Measurements from ENCODE around the gene PDZD2. TPM values are rescaled to one million over a fixed set of nuclear protein-coding genes. Genes with fewer than 3 reads are reported as not detected.

The PDZD2 gene
- total RNA-seq, 4 donors from 2014 or later = 10.2 to 15.0 (median 12.2) TPM

DNA sequence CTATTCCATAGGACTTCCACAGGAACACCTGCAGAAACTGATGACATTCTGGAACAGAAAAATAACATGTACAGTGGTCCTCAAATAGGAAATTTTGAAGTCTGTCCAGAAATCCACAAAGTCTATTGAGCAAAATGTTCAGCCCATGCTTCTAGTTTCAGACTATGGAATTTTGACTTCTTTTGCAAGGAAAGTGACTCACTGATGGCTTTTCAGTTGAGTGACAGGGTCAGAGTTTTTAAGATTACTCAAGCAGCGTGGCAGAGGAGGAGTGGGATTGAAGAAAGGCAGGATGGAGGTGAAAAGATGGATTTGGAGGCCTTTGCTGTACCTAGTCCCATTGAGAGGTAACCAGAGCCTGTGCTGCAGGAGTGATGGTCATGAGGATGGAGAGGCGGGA lies 383.7 kb downstream of the PDZD2 start:
- TF ChIP-seq EP300 (IDR thresholded peaks at IDR 0.05) (no peak), POLR2A (IDR thresholded peaks at IDR 0.05; ENCODE audit: low read depth) (no peak), POLR2AphosphoS5 (IDR thresholded peaks at IDR 0.05) (no peak)
- TF ChIP-seq, protein P1, sequence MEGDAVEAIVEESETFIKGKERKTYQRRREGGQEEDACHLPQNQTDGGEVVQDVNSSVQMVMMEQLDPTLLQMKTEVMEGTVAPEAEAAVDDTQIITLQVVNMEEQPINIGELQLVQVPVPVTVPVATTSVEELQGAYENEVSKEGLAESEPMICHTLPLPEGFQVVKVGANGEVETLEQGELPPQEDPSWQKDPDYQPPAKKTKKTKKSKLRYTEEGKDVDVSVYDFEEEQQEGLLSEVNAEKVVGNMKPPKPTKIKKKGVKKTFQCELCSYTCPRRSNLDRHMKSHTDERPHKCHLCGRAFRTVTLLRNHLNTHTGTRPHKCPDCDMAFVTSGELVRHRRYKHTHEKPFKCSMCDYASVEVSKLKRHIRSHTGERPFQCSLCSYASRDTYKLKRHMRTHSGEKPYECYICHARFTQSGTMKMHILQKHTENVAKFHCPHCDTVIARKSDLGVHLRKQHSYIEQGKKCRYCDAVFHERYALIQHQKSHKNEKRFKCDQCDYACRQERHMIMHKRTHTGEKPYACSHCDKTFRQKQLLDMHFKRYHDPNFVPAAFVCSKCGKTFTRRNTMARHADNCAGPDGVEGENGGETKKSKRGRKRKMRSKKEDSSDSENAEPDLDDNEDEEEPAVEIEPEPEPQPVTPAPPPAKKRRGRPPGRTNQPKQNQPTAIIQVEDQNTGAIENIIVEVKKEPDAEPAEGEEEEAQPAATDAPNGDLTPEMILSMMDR (IDR thresholded peaks at IDR 0.05) = no peak
- H3K4me3 ChIP-seq = no peak overlapping the region
- no peak for DNase-seq (ENCODE audit: extremely low spot score)
- H3K9me3 ChIP-seq = no peaks in the 10 kb centered on the region
- 97% methylated on average over 2 of the region's 2 CpGs for WGBS
- H3K36me3 ChIP-seq = no peaks in the 10 kb centered on the region
- no peaks in the 10 kb centered on the region for H3K27me3 ChIP-seq
- no peak overlapping the region for H3K27ac ChIP-seq (replicated peaks in 1 of 4)
- intact Hi-C loops (cut with DNase I) = no loop called here
- peaks cover 20 to 35% (median 25%) of the 10 kb centered on the region in 4 donors for H3K4me1 ChIP-seq

DNA sequence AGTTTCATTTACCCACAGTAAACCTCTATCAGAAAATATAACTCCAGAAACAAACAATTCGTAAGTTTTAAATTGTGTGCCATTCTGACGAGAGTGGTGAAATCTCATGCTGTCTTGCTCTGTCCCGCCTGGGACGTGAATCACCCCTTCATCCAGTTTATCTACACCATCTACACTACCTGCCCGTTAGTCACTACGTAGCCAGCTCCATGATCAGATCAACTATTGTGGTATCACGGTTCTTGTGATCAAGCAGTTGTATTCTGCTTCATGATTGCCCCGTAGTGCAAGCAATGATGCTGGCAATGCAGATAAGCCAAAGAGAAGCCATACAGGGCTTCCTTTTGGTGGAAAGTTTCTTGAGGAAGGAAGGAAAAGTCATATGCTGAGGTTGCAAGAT lies 384.9 kb downstream of the PDZD2 start:
- no peak overlapping the region for H3K27ac ChIP-seq (replicated peaks in 1 of 4)
- no peak overlapping the region for H3K4me3 ChIP-seq
- no peak for DNase-seq (ENCODE audit: extremely low spot score)
- intact Hi-C loops (cut with DNase I) = no loop called here
- 90% methylated on average over 8 of the region's 8 CpGs for WGBS
- TF ChIP-seq POLR2AphosphoS5 (IDR thresholded peaks at IDR 0.05) = no peak
- no peaks in the 10 kb centered on the region for H3K36me3 ChIP-seq
- no peaks in the 10 kb centered on the region for H3K9me3 ChIP-seq
- H3K4me1 ChIP-seq = peaks cover 23 to 34% (median 26%) of the 10 kb centered on the region in 4 donors
- H3K27me3 ChIP-seq = no peaks in the 10 kb centered on the region

- intact Hi-C loops (cut with DNase I) = loop anchor here (5.0 kb wide), 1 partner anchor 87 kb away; no protein-coding TSS in a partner anchor
- peaks cover 32 to 42% (median 35%) of the 10 kb centered on the region in 4 donors for H3K4me1 ChIP-seq
- no peaks in the 10 kb centered on the region for H3K27me3 ChIP-seq
- DNase-seq (ENCODE audit: extremely low spot score) = no peak
- no peak overlapping the region for H3K27ac ChIP-seq (replicated peaks in 1 of 4)
- H3K9me3 ChIP-seq = no peaks in the 10 kb centered on the region
- H3K4me3 ChIP-seq = no peak overlapping the region
- WGBS = 94% methylated on average over 2 of the region's 2 CpGs
- no peak for TF ChIP-seq POLR2A (IDR thresholded peaks at IDR 0.05; ENCODE audit: low read depth)
- TF ChIP-seq, protein P1 (IDR thresholded peaks at IDR 0.05) = no peak
- no peak for TF ChIP-seq EP300 (IDR thresholded peaks at IDR 0.05)
- no peak for TF ChIP-seq POLR2AphosphoS5 (IDR thresholded peaks at IDR 0.05)
- no peaks in the 10 kb centered on the region for H3K36me3 ChIP-seq
Observed at GRCh38 chr5:32024751-32025150, 385.8 kb downstream of the PDZD2 start.

GRCh38 chr5:32027093-32027716 lies 388.3 kb downstream of the PDZD2 start:
- H3K4me1 ChIP-seq = peaks cover 45 to 56% (median 51%) of the 10 kb centered on the region in 4 donors
- no peak for TF ChIP-seq POLR2A (IDR thresholded peaks at IDR 0.05; ENCODE audit: low read depth)
- TF ChIP-seq POLR2AphosphoS5 (IDR thresholded peaks at IDR 0.05) = no peak
- no peak for TF ChIP-seq EP300 (IDR thresholded peaks at IDR 0.05)
- TF ChIP-seq, protein P1 (IDR thresholded peaks at IDR 0.05) = no peak
- no peaks in the 10 kb centered on the region for H3K36me3 ChIP-seq
- DNase-seq (ENCODE audit: extremely low spot score) = no peak
- intact Hi-C loops (cut with DNase I) = loop anchor here (5.0 kb wide), 1 partner anchor 90 kb away; no protein-coding TSS in a partner anchor
- H3K27ac ChIP-seq (replicated peaks in 1 of 4) = peak overlapping the region; percentile 56 to 73 (median 69)
- no peaks in the 10 kb centered on the region for H3K9me3 ChIP-seq
- H3K27me3 ChIP-seq = no peaks in the 10 kb centered on the region
- WGBS = 64% methylated on average over 14 of the region's 14 CpGs
- peak overlapping the region; percentile 9 to 19 (median 14) for H3K4me3 ChIP-seq

GRCh38 chr5:32027717-32028458 lies 389.0 kb downstream of the PDZD2 start:
- no peak for DNase-seq (ENCODE audit: extremely low spot score)
- TF ChIP-seq, protein P1 (IDR thresholded peaks at IDR 0.05) = no peak
- TF ChIP-seq POLR2A (IDR thresholded peaks at IDR 0.05; ENCODE audit: low read depth) (no peak), POLR2AphosphoS5 (IDR thresholded peaks at IDR 0.05) (peak; percentile 78 to 85), EP300 (IDR thresholded peaks at IDR 0.05) (no peak)
- Histone ChIP-seq H3K36me3 (no peaks in the 10 kb centered on the region), H3K27me3 (no peaks in the 10 kb centered on the region), H3K27ac (replicated peaks in 1 of 4) (peak overlapping the region; percentile 56 to 73 (median 69)), H3K4me1 (peaks cover 52 to 63% (median 58%) of the 10 kb centered on the region in 4 donors), H3K4me3 (peak overlapping the region; percentile 9 to 19 (median 14)), H3K9me3 (no peaks in the 10 kb centered on the region)
- intact Hi-C loops (cut with DNase I) = loop anchor here (5.0 kb wide), 1 partner anchor 91 kb away; no protein-coding TSS in a partner anchor
- WGBS = 23% methylated on average over 10 of the region's 10 CpGs

All from esophagus muscularis mucosa (tissue), 4 donors.